Uterus (tissue), 2 donors: ENCODE data around the gene LYZ.

Experiments
- POLR2A ChIP-seq, 2 donors: fragments of 450-650 bp; IDR thresholded peaks; one replicate each; pipeline ENCODE4 v1.6.1; 2016; ENCODE audit warnings: antibody characterized with exemption in 2 of 2, mild to moderate bottlenecking in 1 of 2, moderate library complexity in 1 of 2
- TF ChIP-seq, protein P1 (sequence below), 4 experiments: fragments of 200-600 bp in 2 of 4; fragments of 450-650 bp in 2 of 4; sonication (generic) in 2 of 4; IDR thresholded peaks; one replicate each; pipeline ENCODE4 v1.5.1; 2016 to 2019; ENCODE audit warnings: antibody characterized with exemption in 4 of 4, mild to moderate bottlenecking in 2 of 4, moderate library complexity in 1 of 4

DNA sequence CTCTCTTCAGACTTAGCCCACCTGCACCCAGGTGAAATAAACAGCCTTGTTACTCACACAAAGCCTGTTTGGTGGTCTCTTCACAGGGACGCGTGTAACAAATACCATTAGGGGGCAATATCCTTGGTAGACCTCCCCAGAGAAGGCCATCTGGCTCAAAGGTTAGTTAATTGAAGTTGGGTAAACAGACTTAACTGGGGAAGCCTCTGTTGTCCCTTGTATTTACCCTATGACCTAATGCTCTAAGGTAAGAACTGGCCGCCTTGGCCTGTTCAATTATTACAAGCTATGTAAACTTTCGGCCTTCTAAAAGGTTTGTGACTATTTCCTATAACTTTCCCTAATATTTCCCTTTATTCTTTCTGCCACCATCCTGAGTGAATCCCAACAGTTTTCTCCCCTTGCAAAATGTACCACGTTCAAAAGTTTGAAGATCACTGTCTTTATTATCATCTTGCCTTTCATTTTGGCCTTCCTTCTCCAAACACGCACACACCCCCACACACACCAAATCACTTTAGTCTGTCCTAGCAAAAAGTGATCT, 15.3 kb upstream of the LYZ start:
- TF ChIP-seq, protein P1, sequence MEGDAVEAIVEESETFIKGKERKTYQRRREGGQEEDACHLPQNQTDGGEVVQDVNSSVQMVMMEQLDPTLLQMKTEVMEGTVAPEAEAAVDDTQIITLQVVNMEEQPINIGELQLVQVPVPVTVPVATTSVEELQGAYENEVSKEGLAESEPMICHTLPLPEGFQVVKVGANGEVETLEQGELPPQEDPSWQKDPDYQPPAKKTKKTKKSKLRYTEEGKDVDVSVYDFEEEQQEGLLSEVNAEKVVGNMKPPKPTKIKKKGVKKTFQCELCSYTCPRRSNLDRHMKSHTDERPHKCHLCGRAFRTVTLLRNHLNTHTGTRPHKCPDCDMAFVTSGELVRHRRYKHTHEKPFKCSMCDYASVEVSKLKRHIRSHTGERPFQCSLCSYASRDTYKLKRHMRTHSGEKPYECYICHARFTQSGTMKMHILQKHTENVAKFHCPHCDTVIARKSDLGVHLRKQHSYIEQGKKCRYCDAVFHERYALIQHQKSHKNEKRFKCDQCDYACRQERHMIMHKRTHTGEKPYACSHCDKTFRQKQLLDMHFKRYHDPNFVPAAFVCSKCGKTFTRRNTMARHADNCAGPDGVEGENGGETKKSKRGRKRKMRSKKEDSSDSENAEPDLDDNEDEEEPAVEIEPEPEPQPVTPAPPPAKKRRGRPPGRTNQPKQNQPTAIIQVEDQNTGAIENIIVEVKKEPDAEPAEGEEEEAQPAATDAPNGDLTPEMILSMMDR (IDR thresholded peaks at IDR 0.05) = no peak
- TF ChIP-seq POLR2A (IDR thresholded peaks at IDR 0.05) = no peak
